ENCODE data around the gene NR0B2.

The NR0B2 gene

GRCh38 chr1:26862781-26863684 lies 50.7 kb downstream of the NR0B2 start, which contains the start of gene SFN:
Gene SFN, plus strand, starts transcription at chr1:26863149. Its CDS starts 64 bp downstream, at chr1:26863213.
- Histone ChIP-seq H3K27me3 (ENCODE audit: insufficient read depth, low read length) (peaks cover 16% of the 10 kb centered on the region), H3K4me1 (ENCODE audit: insufficient read depth, low read length) (peaks cover 11% of the 10 kb centered on the region), H3K4me3 (ENCODE audit: low read length) (peak within 1 kb of the TSS; percentile 70), H3K27ac (ENCODE audit: low read depth, low read length) (no peak within 1 kb of the TSS), H3K36me3 (ENCODE audit: insufficient read depth, low read length) (no peaks in the 10 kb centered on the region), H3K9ac (ENCODE audit: low read depth, low read length) (no peak within 1 kb of the TSS; the same call in 1 of the 2 replicates), H3K9me3 (ENCODE audit: insufficient read depth, low read depth, low read length) (no peaks in the 10 kb centered on the region)
- 81% methylated on average over 35 of the region's 37 CpGs for WGBS

DNA sequence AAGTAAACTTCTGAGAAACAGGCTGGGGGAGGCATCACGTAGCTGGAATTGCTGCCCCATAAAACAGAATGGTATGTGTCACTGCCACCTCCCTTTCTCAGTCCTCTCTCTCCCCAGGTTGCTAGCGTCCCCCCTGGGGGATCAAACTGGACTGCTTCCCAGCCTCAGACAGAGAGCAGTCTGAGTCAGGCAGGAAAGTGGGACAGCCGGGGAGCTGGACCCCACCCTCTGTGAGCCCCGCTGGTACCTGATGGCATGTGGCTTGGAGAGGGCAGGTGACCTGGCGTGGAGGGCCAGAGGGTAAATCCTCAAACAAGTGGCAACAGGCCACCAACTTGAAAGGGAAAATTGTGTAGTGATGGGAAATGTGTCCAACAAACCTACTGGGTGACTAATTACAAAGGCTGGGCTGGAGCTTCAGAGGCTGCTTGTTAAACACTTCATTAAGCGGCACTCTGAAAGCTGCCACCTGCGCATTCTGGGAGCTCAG lies 51.8 kb downstream of the NR0B2 start:
- Histone ChIP-seq H3K27me3 (ENCODE audit: insufficient read depth, low read length) (peaks cover 16% of the 10 kb centered on the region), H3K4me3 (ENCODE audit: low read length) (no peak overlapping the region), H3K4me1 (ENCODE audit: insufficient read depth, low read length) (peaks cover 7% of the 10 kb centered on the region), H3K9me3 (ENCODE audit: insufficient read depth, low read depth, low read length) (no peaks in the 10 kb centered on the region), H3K36me3 (ENCODE audit: insufficient read depth, low read length) (no peaks in the 10 kb centered on the region), H3K27ac (ENCODE audit: low read depth, low read length) (no peak overlapping the region), H3K9ac (ENCODE audit: low read depth, low read length) (no peak overlapping the region)
- 92% methylated on average over 7 of the region's 7 CpGs for WGBS
